ENCODE results near the gene COL6A2. TPM values are rescaled to one million over a fixed set of nuclear protein-coding genes. Genes with fewer than 3 reads are reported as not detected.
"Not testable (repeated sequence)": the region's sequence is repeated elsewhere in the genome, so short reads cannot be mapped to it uniquely, and the experiment has no call there.

COL6A2 gene
- total RNA-seq, 1 donor from 2014 or later, result 12.6 TPM

GRCh38 chr21:46139686-46140085 lies 41.8 kb downstream of the COL6A2 start:
- DNase-seq (ENCODE audit: low read depth) (no peak), FAIRE-seq (no peak)
- no peaks in the 10 kb centered on the region for H3K36me3 ChIP-seq (ENCODE audit: control insufficient read depth, insufficient read depth, low read length)
- H3K27me3 ChIP-seq (ENCODE audit: control insufficient read depth, insufficient read depth, low read length), result peaks cover 2% of the 10 kb centered on the region
- no peak for TF ChIP-seq CTCF (IDR thresholded peaks at IDR 0.05; ENCODE audit: insufficient read depth, low read length, severe bottlenecking)
- H3K4me3 ChIP-seq (ENCODE audit: low read depth, low read length), result no peak overlapping the region

- H3K4me3 ChIP-seq (ENCODE audit: low read depth, low read length); H3K36me3 ChIP-seq (ENCODE audit: control insufficient read depth, insufficient read depth, low read length); H3K27me3 ChIP-seq (ENCODE audit: control insufficient read depth, insufficient read depth, low read length): not testable (repeated sequence)
- DNase-seq (ENCODE audit: low read depth), result peak; percentile 13
- FAIRE-seq, result peak; percentile 98
Measured at GRCh38 chr21:46140352-46141003, 42.6 kb downstream of the COL6A2 start.

- FAIRE-seq, result peak; percentile 75
Measured at GRCh38 chr21:46141767-46142581, 44.1 kb downstream of the COL6A2 start.

GRCh38 chr21:46142582-46143473 lies 44.9 kb downstream of the COL6A2 start:
- DNase-seq (ENCODE audit: low read depth) (no peak), FAIRE-seq (no peak)
- Histone ChIP-seq H3K27me3 (ENCODE audit: control insufficient read depth, insufficient read depth, low read length) (peaks cover 2% of the 10 kb centered on the region), H3K4me3 (ENCODE audit: low read depth, low read length) (no peak overlapping the region), H3K36me3 (ENCODE audit: control insufficient read depth, insufficient read depth, low read length) (no peaks in the 10 kb centered on the region)
- no peak for TF ChIP-seq CTCF (IDR thresholded peaks at IDR 0.05; ENCODE audit: insufficient read depth, low read length, severe bottlenecking)

More at GRCh38 chr21:46141767-46142581, 44.1 kb downstream of the COL6A2 start:
- H3K4me3 ChIP-seq (ENCODE audit: low read depth, low read length), result no peak overlapping the region
- H3K27me3 ChIP-seq (ENCODE audit: control insufficient read depth, insufficient read depth, low read length), result peaks cover 2% of the 10 kb centered on the region
- DNase-seq (ENCODE audit: low read depth), result no peak
- no peaks in the 10 kb centered on the region for H3K36me3 ChIP-seq (ENCODE audit: control insufficient read depth, insufficient read depth, low read length)
- no peak for TF ChIP-seq CTCF (IDR thresholded peaks at IDR 0.05; ENCODE audit: insufficient read depth, low read length, severe bottlenecking)

GRCh38 chr21:46144464-46145070 lies 46.7 kb downstream of the COL6A2 start:
- peaks cover 2% of the 10 kb centered on the region for H3K27me3 ChIP-seq (ENCODE audit: control insufficient read depth, insufficient read depth, low read length)
- FAIRE-seq (no peak), DNase-seq (ENCODE audit: low read depth) (no peak)
- H3K36me3 ChIP-seq (ENCODE audit: control insufficient read depth, insufficient read depth, low read length), result no peaks in the 10 kb centered on the region
- TF ChIP-seq CTCF (IDR thresholded peaks at IDR 0.05; ENCODE audit: insufficient read depth, low read length, severe bottlenecking), result no peak
- H3K4me3 ChIP-seq (ENCODE audit: low read depth, low read length), result no peak overlapping the region
